ENCODE data around the gene KLHL6.
"Not testable (repeated sequence)": the region's sequence is repeated elsewhere in the genome, so short reads cannot be mapped to it uniquely, and the experiment has no call there.

Gene KLHL6

GRCh38 chr3:183526838-183527427, 28.6 kb downstream of the KLHL6 start:
- Histone ChIP-seq H3K36me3 (no peaks in the 10 kb centered on the region), H3K4me3 (ENCODE audit: low read depth, low read length) (no peak overlapping the region), H3K9me3 (no peaks in the 10 kb centered on the region), H3K4me1 (no peaks in the 10 kb centered on the region), H3K27me3 (no peaks in the 10 kb centered on the region)
- TF ChIP-seq CTCF (IDR thresholded peaks at IDR 0.05; ENCODE audit: low read depth, low read length) = no peak
- no peak for DNase-seq

- no peaks in the 10 kb centered on the region for H3K36me3 ChIP-seq
- H3K4me3 ChIP-seq (ENCODE audit: low read depth, low read length) = no peak overlapping the region
- H3K27me3 ChIP-seq = no peaks in the 10 kb centered on the region
- no peaks in the 10 kb centered on the region for H3K4me1 ChIP-seq
- TF ChIP-seq CTCF (IDR thresholded peaks at IDR 0.05; ENCODE audit: low read depth, low read length) = no peak
- no peak for DNase-seq
- H3K9me3 ChIP-seq = no peaks in the 10 kb centered on the region
Observed at GRCh38 chr3:183524476-183524875, 31.0 kb downstream of the KLHL6 start.

- not testable (repeated sequence) for H3K27me3 ChIP-seq; DNase-seq; H3K9me3 ChIP-seq; H3K4me3 ChIP-seq (ENCODE audit: low read depth, low read length); H3K36me3 ChIP-seq; H3K4me1 ChIP-seq
Observed at GRCh38 chr3:183520741-183521556, 34.6 kb downstream of the KLHL6 start.

GRCh38 chr3:183520295-183520694, 35.2 kb downstream of the KLHL6 start:
- not testable (repeated sequence) for H3K9me3 ChIP-seq; H3K4me1 ChIP-seq; H3K27me3 ChIP-seq; H3K4me3 ChIP-seq (ENCODE audit: low read depth, low read length); H3K36me3 ChIP-seq; DNase-seq

- Histone ChIP-seq H3K4me3 (ENCODE audit: low read depth, low read length) (no peak overlapping the region), H3K9me3 (no peaks in the 10 kb centered on the region), H3K4me1 (no peaks in the 10 kb centered on the region), H3K36me3 (no peaks in the 10 kb centered on the region), H3K27me3 (no peaks in the 10 kb centered on the region)
- no peak for DNase-seq
- TF ChIP-seq CTCF (IDR thresholded peaks at IDR 0.05; ENCODE audit: low read depth, low read length) = no peak
Observed at GRCh38 chr3:183519891-183520290, 35.6 kb downstream of the KLHL6 start.

- no peaks in the 10 kb centered on the region for H3K4me1 ChIP-seq
- DNase-seq = no peak
Observed at GRCh38 chr3:183518491-183519251, 36.8 kb downstream of the KLHL6 start.

More at GRCh38 chr3:183518491-183519251, 36.8 kb downstream of the KLHL6 start:
- no peak overlapping the region for H3K4me3 ChIP-seq (ENCODE audit: low read depth, low read length)
- TF ChIP-seq CTCF (IDR thresholded peaks at IDR 0.05; ENCODE audit: low read depth, low read length) = no peak
- H3K36me3 ChIP-seq = no peaks in the 10 kb centered on the region
- H3K27me3 ChIP-seq = no peaks in the 10 kb centered on the region
- no peaks in the 10 kb centered on the region for H3K9me3 ChIP-seq
